ENCODE results near the gene GULP1.

GULP1 gene

GRCh38 chr2:188326669-188327301, 35.1 kb downstream of the GULP1 start:
- DNase-seq: no peak

DNA sequence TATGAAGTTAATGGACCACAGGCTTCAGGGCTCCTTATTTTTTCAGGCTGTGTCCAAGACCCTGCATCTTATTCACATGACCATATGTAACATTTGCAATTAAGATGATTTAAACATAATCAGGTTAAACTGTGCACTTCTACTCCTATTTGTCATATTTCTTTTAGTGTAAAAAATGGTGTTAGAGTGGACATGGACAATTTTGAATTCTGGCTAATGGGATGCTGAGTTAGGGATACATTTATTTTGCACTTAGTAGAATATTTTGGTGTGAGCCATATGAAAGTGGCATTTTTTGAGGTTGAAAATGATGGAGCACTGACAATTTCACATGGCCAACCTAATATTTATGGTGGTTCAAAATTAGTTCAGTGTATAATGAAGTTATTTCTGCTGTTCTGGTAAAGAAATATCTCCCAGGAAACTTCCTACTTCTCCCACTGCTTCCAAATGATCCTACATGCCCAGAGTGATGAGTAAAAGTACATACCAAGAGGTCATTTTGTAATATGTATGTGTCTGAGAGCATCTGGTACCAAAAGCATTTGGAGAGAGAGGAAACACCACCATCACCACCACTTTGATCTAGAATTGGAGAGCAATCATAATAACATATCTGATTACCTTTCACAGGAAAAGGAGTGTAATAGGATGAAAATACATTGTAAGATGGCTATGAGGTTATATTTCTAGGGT, 36.0 kb downstream of the GULP1 start:
- DNase-seq: no peak

- no peak for DNase-seq
Observed at GRCh38 chr2:188328419-188328818, 36.7 kb downstream of the GULP1 start.

GRCh38 chr2:188330316-188331053, 38.8 kb downstream of the GULP1 start:
- no peak for DNase-seq

- no peak for DNase-seq
Observed at GRCh38 chr2:188332619-188333018, 40.9 kb downstream of the GULP1 start.

- no peak for DNase-seq
Observed at GRCh38 chr2:188333751-188334524, 42.3 kb downstream of the GULP1 start.

DNA sequence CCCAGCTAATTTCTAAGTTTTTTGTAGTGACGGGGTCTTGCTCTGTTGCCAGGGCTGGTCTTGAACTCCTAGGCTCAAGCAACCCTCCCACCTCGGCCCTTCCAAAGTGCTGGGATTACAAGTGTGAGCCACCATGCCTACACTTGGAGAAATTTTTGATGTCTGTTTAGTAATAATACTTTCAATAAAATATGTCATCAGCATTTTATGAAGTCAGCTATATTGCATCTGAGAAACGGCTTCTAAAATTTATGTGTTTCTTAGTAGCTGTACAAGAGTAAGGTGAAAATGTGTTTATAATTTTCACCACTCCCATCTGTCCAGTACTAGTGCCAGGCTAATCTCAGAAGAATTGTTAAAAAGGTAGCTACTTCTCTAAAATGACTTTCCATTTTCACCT, 46.8 kb downstream of the GULP1 start:
- no peak for DNase-seq

DNA sequence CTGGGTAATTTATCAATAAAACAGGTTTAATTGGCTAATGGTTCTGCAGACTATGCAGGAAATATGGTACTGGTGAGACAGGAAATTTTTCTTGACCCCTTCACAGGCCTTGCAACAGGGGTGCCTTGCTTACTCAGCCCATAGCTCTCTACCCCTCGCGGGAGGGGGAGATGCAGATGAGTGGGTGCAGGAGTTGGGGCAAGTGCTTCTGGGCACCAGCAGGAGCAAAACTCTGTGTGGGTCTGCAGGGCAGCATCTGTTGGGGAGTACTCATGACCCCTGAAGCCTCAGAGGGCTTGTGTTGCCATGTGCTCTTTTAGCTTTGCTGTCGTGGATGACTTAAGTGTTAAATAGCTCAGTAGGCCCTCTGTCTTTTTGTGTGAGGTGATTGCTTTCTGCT, 48.6 kb downstream of the GULP1 start:
- no peak for DNase-seq

DNA sequence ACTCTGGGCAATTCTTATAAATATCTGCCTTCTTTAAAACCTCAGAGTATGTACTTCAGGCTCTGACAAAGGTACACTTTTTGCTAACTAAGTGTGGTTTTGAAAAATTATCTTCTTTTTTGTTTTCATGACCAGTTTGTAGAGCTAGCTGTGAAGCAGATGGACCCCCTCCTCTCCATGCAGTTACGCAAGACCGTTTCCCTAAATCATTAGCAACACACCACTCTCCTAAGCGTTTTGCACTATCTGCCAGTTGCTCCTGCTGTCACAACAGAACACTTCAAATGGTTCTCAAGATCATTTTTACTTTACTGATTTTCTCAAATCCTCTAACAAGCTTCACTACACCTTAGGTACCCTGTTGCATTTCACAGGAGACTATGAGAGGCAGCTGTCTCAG, 53.3 kb downstream of the GULP1 start:
- no peak for DNase-seq

GRCh38 chr2:188345426-188345825, 53.8 kb downstream of the GULP1 start:
- DNase-seq: no peak

DNA sequence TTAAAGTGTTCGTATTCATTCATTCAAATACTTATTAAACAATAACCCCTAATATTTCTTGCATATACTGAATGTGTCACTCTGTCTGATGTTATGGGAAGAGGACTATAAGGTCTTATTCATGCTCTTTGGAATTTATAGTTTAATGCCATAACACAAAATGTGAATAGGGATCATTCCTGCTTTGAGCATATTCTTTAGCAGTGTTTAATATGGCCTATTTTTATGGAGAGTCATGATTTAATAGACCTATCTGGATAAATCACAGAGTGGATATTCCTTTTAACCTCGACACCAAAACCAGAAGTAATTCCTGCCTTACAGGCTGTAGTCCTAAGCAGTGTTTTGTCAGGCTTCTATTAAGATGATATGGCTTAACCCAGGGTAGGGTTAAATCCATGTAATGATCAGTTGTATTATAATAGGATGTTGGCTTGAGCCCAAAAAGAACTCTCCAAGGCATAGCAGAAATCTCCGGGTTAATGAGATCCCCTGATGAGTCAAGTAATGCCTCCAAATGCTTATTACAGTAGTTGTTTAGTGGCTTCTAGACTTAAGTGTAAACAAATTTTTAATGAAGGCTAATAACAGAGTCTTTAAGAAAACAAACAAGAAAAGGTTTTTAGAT, 54.3 kb downstream of the GULP1 start:
- no peak for DNase-seq

GRCh38 chr2:188349019-188349418, 57.3 kb downstream of the GULP1 start:
- DNase-seq: no peak

GRCh38 chr2:188353282-188353681, 61.6 kb downstream of the GULP1 start:
- DNase-seq: no peak

DNA sequence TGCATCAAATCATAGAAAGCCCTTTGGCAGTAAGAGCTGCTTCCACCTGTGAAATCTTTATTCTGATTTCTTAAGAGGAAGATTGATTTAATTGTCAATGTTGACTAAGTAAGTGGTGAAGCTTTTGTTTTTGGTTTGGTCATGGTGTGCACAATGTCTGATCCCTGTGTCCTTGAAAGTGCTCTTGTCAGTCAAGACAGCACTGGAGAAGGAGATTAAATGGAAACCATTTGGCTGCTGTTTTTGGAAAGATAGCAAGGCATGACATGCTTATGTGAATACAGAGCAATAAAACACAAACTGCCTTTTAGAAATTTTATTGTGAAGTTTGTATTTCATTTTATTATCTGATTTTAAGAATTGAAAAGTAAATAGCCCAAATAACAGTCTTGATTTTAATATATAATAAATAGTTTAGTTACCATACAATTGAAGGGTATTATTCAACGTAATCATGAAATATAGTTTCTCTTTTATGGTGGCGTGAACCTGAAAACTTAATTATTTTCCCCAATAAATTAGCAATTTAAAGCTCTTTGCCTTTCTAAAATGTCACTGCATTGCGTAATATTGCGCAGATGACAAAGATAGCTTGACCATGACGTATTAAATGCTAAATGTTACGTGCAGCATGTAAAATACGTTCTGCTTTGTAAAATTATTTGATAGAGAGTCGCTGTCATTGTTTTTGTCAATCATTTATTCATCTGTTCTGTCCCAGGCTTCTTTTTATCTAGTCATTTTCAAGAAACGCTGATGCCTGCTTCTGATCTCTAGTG, 69.0 kb downstream of the GULP1 start:
- no peak for DNase-seq

- DNase-seq: no peak
Observed at GRCh38 chr2:188364033-188364630, 72.5 kb downstream of the GULP1 start.

DNA sequence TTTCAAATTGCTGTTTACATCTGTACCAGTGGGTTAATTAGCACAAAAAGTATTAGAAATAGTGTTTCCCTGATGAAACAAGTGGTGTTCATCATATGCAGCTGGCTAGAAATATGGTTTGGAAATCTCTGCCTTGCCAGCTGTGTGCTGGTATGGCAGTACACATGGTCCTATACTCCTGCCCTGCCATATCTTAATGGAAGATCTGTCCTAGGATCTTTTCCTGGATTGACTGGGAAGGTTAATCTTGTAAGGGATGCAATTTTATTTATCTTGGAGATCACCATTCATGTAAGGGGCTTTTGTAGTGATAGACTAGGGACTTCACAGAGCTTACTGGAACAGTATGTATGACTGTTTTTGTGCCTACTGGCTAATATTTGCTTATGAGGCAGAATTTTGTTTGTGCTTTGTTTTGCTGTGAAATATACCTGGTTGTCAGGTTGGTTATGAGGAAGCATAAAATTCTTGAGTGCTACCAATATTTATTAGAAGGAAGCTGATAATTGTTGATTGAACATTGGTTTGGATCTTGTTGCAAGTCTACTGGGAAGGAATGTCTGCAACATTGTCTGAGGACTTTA, 73.5 kb downstream of the GULP1 start:
- no peak for DNase-seq

GRCh38 chr2:188367164-188367563, 75.5 kb downstream of the GULP1 start:
- no peak for DNase-seq

- no peak for DNase-seq
Observed at GRCh38 chr2:188369365-188369764, 77.7 kb downstream of the GULP1 start.

DNA sequence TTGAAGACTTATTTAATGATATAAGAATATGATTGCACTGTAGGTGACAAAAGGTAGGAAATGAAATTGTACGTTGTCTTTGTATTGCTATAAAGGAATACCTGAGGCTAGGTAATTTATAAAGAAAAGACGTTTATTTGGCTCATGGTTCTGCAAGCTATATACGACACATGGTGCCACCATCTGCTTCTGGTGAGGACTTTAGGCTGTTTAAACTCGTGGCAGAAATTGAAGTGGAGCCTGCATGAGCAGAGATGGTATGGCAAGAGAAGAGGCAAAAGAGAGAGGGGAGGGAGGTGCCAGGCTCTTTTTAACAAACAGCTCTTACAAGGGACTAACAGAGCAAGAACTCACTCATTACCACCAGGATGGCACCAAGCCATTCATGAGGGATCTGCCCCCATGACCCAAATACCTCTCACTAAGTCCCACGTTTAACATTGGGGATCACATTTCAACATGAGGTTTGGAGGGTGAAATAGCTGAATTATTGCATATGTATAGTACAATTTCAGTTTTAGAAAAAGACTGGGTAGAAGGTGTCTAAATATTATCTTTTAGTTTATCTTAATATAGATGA, 86.8 kb downstream of the GULP1 start:
- no peak for DNase-seq

DNA sequence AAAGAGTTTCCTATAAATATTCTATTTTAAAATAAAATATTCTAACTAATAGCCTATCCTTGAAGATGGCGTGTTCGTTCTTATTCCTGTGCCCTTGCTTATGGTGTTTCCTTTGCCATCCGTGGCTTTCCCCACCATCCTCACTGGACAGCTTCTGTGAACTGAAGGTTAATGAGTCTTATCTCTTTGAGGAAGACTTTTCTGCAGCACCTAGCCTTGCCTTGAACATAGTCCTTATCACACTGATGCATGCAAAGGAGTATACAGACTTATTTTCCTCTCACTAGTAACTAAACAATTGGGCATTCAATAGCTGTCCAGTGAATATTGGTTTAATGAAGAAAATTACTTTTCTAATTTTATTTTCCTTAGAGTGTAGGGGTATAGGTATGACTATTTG, 88.1 kb downstream of the GULP1 start:
- no peak for DNase-seq

- no peak for DNase-seq
Observed at GRCh38 chr2:188380280-188380679, 88.6 kb downstream of the GULP1 start.
